ENCODE results near the gene LSG1. TPM values are rescaled to one million over a fixed set of nuclear protein-coding genes. Genes with fewer than 3 reads are reported as not detected.

LSG1 gene
- total and polyA plus RNA-seq, 2 donors (not counting 1 experiment from before 2014, with no cell fraction given) = 27.6 to 35.3 TPM

DNA sequence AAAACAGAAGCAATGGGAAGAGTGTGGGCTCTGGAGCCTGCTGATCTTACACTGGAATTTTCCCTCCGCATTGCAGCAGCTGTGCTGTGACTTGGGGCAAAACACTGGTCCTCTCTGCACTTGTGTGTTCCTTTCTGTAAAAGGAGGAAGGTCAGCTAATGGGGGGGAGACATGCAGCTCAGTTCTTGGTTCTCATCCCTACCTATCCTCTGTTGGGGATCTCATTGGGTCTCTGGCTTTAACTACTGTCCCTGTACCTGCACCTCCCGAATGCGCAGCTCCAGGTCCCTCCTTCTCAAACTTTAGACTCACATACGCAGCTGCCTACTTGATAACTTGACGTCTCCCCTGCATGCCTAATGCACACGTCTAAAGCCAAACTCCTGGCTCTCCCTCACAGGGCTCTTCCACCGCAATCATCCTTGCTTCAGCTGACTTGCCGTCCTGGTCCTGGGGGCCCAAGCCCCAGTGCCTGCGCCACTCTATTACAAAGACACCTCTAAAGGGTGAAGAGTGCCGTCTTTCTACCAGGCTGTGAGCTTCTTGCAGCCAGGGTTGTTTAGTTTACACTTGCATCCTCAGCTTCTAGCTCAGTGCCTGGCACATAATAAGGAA is 32.9 kb downstream of the LSG1 start:
- no peak for DNase-seq (ENCODE audit: low read depth in 2 of 2)
- H3K36me3 ChIP-seq (ENCODE audit: control insufficient read depth, insufficient read depth, low read length) = peaks cover 11% of the 10 kb centered on the region
- TF ChIP-seq EZH2 (IDR thresholded peaks at IDR 0.05; ENCODE audit: low read length, missing control alignments) = no peak
- TF ChIP-seq, protein P1, sequence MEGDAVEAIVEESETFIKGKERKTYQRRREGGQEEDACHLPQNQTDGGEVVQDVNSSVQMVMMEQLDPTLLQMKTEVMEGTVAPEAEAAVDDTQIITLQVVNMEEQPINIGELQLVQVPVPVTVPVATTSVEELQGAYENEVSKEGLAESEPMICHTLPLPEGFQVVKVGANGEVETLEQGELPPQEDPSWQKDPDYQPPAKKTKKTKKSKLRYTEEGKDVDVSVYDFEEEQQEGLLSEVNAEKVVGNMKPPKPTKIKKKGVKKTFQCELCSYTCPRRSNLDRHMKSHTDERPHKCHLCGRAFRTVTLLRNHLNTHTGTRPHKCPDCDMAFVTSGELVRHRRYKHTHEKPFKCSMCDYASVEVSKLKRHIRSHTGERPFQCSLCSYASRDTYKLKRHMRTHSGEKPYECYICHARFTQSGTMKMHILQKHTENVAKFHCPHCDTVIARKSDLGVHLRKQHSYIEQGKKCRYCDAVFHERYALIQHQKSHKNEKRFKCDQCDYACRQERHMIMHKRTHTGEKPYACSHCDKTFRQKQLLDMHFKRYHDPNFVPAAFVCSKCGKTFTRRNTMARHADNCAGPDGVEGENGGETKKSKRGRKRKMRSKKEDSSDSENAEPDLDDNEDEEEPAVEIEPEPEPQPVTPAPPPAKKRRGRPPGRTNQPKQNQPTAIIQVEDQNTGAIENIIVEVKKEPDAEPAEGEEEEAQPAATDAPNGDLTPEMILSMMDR (conservative IDR thresholded peaks at IDR 0.05 in 1 of 2, IDR thresholded peaks at IDR 0.05 in 1 of 2; ENCODE audit: low read depth in 1 of 2, low read length in 2 of 2) = no peak
- H3K9ac ChIP-seq (ENCODE audit: insufficient read depth, low read length) = no peak overlapping the region
- no peak overlapping the region for H3K4me2 ChIP-seq (ENCODE audit: extremely low read depth, insufficient read depth, low read length)
- H2AFZ ChIP-seq (ENCODE audit: low read length) = no peak overlapping the region
- no peaks in the 10 kb centered on the region for H3K79me2 ChIP-seq (ENCODE audit: control insufficient read depth, insufficient read depth, low read length)
- no peaks in the 10 kb centered on the region for H3K27me3 ChIP-seq (ENCODE audit: control insufficient read depth, insufficient read depth, low read length)
- H3K4me1 ChIP-seq (ENCODE audit: control insufficient read depth, extremely low read depth, insufficient read depth, low read length) = peaks cover 6% of the 10 kb centered on the region
- H4K20me1 ChIP-seq (ENCODE audit: control insufficient read depth, extremely low read depth, insufficient read depth, low read length) = no peaks in the 10 kb centered on the region
- H3K4me3 ChIP-seq (replicated peaks in 1 of 4; ENCODE audit: control extremely low read depth in 1 of 4, insufficient read depth in 1 of 4, low read depth in 3 of 4, low read length in 4 of 4) = no peak overlapping the region
- no peaks in the 10 kb centered on the region for H3K9me3 ChIP-seq (ENCODE audit: control insufficient read depth, insufficient read depth, low read depth, low read length)
- no peak overlapping the region for H3K27ac ChIP-seq (ENCODE audit: insufficient read depth, low read length)

DNA sequence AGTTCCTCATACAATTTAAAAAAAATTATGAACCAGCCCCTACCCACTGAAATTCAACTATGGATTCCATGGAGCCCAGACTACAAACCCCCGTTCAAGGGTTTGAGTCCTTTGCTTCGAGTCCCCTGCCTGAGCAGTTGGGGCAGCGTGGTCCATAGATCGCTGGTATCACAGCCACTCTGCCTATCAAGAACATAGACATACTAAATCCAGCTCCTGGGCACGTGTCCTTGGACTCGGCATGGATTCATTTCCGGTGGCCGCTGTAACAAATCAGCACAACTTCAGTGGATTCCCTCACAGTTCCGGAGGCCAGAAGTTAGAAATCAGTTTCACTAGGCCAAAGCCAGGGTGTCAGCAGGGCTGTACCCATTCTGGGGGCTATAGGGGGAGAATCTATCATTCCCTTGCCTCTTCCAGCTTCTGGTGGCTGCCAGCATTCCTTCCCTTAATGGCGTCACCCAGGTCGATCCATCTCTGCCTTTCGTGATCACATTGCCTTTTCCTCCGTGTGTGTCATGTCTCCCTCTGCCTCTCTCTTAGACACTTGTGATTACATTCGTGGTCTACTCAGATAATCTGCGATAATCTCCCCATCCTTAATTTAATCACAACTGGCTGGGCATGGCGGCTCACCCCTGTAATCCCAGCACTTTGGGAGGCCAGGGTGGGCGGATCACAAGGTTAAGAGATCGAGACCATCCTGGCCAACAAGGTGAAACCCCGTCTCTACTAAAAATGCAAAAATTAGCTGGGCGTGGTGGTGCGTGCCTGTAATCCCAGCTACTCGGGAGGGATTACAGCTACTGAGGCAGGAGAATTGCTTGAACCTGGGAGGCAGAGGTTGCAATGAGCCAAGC is 34.2 kb downstream of the LSG1 start:
- no peak overlapping the region for H3K4me2 ChIP-seq (ENCODE audit: extremely low read depth, insufficient read depth, low read length)
- H3K4me3 ChIP-seq (replicated peaks in 1 of 4; ENCODE audit: control extremely low read depth in 1 of 4, insufficient read depth in 1 of 4, low read depth in 3 of 4, low read length in 4 of 4) = no peak overlapping the region
- DNase-seq (ENCODE audit: low read depth in 2 of 2) = no peak
- peaks cover under 1% of the 10 kb centered on the region for H3K79me2 ChIP-seq (ENCODE audit: control insufficient read depth, insufficient read depth, low read length)
- H3K36me3 ChIP-seq (ENCODE audit: control insufficient read depth, insufficient read depth, low read length) = peaks cover 11% of the 10 kb centered on the region
- H3K9ac ChIP-seq (ENCODE audit: insufficient read depth, low read length) = no peak overlapping the region
- H3K9me3 ChIP-seq (ENCODE audit: control insufficient read depth, insufficient read depth, low read depth, low read length) = no peaks in the 10 kb centered on the region
- peaks cover 6% of the 10 kb centered on the region for H3K4me1 ChIP-seq (ENCODE audit: control insufficient read depth, extremely low read depth, insufficient read depth, low read length)
- TF ChIP-seq EZH2 (IDR thresholded peaks at IDR 0.05; ENCODE audit: low read length, missing control alignments) = no peak
- TF ChIP-seq, protein P1 (conservative IDR thresholded peaks at IDR 0.05 in 1 of 2, IDR thresholded peaks at IDR 0.05 in 1 of 2; ENCODE audit: low read depth in 1 of 2, low read length in 2 of 2) = no peak
- H4K20me1 ChIP-seq (ENCODE audit: control insufficient read depth, extremely low read depth, insufficient read depth, low read length) = no peaks in the 10 kb centered on the region
- no peaks in the 10 kb centered on the region for H3K27me3 ChIP-seq (ENCODE audit: control insufficient read depth, insufficient read depth, low read length)
- H3K27ac ChIP-seq (ENCODE audit: insufficient read depth, low read length) = no peak overlapping the region
- H2AFZ ChIP-seq (ENCODE audit: low read length) = no peak overlapping the region

DNA sequence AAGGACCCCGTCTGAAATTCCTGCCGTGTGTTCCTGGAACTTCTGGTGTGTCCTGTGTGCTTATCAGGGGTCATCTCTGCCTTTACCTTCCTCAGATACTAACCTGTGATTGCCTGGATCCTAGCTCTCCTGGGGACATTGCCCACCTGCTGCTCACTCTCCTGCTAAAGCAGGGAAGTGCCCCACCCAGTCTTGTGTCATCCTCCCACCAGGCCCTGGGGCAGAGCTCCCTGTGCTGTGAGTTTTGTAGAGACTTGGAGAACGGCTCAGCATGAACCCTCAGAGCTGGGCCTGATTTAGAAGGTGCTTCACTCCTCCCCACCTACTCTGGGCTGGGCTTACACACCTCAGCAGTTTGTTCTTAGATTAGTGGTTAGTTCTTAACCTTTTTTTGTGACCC is 34.9 kb downstream of the LSG1 start:
- no peak overlapping the region for H3K4me3 ChIP-seq (replicated peaks in 1 of 4; ENCODE audit: control extremely low read depth in 1 of 4, insufficient read depth in 1 of 4, low read depth in 3 of 4, low read length in 4 of 4)
- H4K20me1 ChIP-seq (ENCODE audit: control insufficient read depth, extremely low read depth, insufficient read depth, low read length) = no peaks in the 10 kb centered on the region
- no peak overlapping the region for H3K4me2 ChIP-seq (ENCODE audit: extremely low read depth, insufficient read depth, low read length)
- H3K9ac ChIP-seq (ENCODE audit: insufficient read depth, low read length) = no peak overlapping the region
- TF ChIP-seq, protein P1 (conservative IDR thresholded peaks at IDR 0.05 in 1 of 2, IDR thresholded peaks at IDR 0.05 in 1 of 2; ENCODE audit: low read depth in 1 of 2, low read length in 2 of 2) = no peak
- no peak for TF ChIP-seq EZH2 (IDR thresholded peaks at IDR 0.05; ENCODE audit: low read length, missing control alignments)
- H3K4me1 ChIP-seq (ENCODE audit: control insufficient read depth, extremely low read depth, insufficient read depth, low read length) = peaks cover 6% of the 10 kb centered on the region
- DNase-seq (ENCODE audit: low read depth in 2 of 2) = no peak
- peaks cover 7% of the 10 kb centered on the region for H3K79me2 ChIP-seq (ENCODE audit: control insufficient read depth, insufficient read depth, low read length)
- no peak overlapping the region for H3K27ac ChIP-seq (ENCODE audit: insufficient read depth, low read length)
- no peaks in the 10 kb centered on the region for H3K27me3 ChIP-seq (ENCODE audit: control insufficient read depth, insufficient read depth, low read length)
- peaks cover 10% of the 10 kb centered on the region for H3K36me3 ChIP-seq (ENCODE audit: control insufficient read depth, insufficient read depth, low read length)
- H2AFZ ChIP-seq (ENCODE audit: low read length) = no peak overlapping the region
- H3K9me3 ChIP-seq (ENCODE audit: control insufficient read depth, insufficient read depth, low read depth, low read length) = no peaks in the 10 kb centered on the region
